Large intestine (tissue), 3 donors: ENCODE data around the gene SPATS2. TPM values are rescaled to one million over a fixed set of nuclear protein-coding genes. Genes with fewer than 3 reads are reported as not detected.

Source experiments
- DNase-seq, 2 donors: peaks; one replicate each; pipeline versions ENCODE4 v3.0.0 to v3.0.0-alpha.2; 2013
- H3K27ac ChIP-seq: one replicate; pipeline ENCODE4 v1.5.1; 2013; ENCODE audit warnings: low read length
- H3K27me3 ChIP-seq: 2 replicates; pipeline ENCODE4 v1.6.1; 2013; ENCODE audit warnings: low read length; ENCODE audit not compliant: control insufficient read depth, insufficient read depth
- H3K36me3 ChIP-seq: 2 replicates; pipeline ENCODE4 v1.6.1; 2013; ENCODE audit warnings: low read length; ENCODE audit not compliant: control insufficient read depth, insufficient read depth
- H3K4me1 ChIP-seq: one replicate; pipeline ENCODE4 v1.6.1; 2013; ENCODE audit warnings: low read length; ENCODE audit not compliant: control insufficient read depth, insufficient read depth
- H3K4me3 ChIP-seq: one replicate; pipeline ENCODE4 v1.5.1; 2013; ENCODE audit warnings: low read length
- H3K9me3 ChIP-seq: one replicate; pipeline ENCODE4 v1.6.1; 2013; ENCODE audit warnings: mild to moderate bottlenecking, low read depth, low read length, moderate library complexity; ENCODE audit not compliant: control insufficient read depth
- WGBS: methylation state at CpG from one replicate; pipeline ENCODE4 v1.1.5; 2013; ENCODE audit warnings: low lambda C conversion rate; ENCODE audit not compliant: insufficient coverage; 5-methylcytosine and 5-hydroxymethylcytosine counted together
- polyA plus RNA-seq: library from polyadenylated mRNA; unstranded; fragments of 120-200 nt; gene quantifications from one replicate; pipeline ENCODE4 v1.2.1, GENCODE V29; 2013

The SPATS2 gene
- polyA plus RNA-seq, 1 donor, result 22.7 TPM

- peak in 1 of 2 donors; percentile 32 for DNase-seq
- Histone ChIP-seq H3K27me3 (no peaks in the 10 kb centered on the region), H3K27ac (no peak overlapping the region), H3K9me3 (no peaks in the 10 kb centered on the region), H3K4me3 (no peak overlapping the region), H3K36me3 (no peaks in the 10 kb centered on the region), H3K4me1 (peaks cover 9% of the 10 kb centered on the region)
- 60% methylated on average over 1 of the region's 11 CpGs for whole genome bisulfite sequencing
These were observed 95.0 kb downstream of the SPATS2 start for GRCh38 chr12:49462083-49462744.

GRCh38 chr12:49465132-49465531 is 97.9 kb downstream of the SPATS2 start:
- peaks cover 9% of the 10 kb centered on the region for H3K4me1 ChIP-seq
- no peaks in the 10 kb centered on the region for H3K36me3 ChIP-seq
- H3K9me3 ChIP-seq, result no peaks in the 10 kb centered on the region
- H3K27ac ChIP-seq, result no peak overlapping the region
- 80% methylated on average over 1 of the region's 2 CpGs for WGBS
- H3K27me3 ChIP-seq, result no peaks in the 10 kb centered on the region
- H3K4me3 ChIP-seq, result no peak overlapping the region
- DNase-seq, result no peak

GRCh38 chr12:49470986-49471385 is 103.7 kb downstream of the SPATS2 start:
- H3K27me3 ChIP-seq, result no peaks in the 10 kb centered on the region
- peaks cover under 1% of the 10 kb centered on the region for H3K36me3 ChIP-seq
- no peaks in the 10 kb centered on the region for H3K9me3 ChIP-seq
- H3K4me3 ChIP-seq, result no peak overlapping the region
- DNase-seq, result no peak
- H3K4me1 ChIP-seq, result no peaks in the 10 kb centered on the region
- H3K27ac ChIP-seq, result no peak overlapping the region

- DNase-seq, result no peak
- H3K9me3 ChIP-seq, result no peaks in the 10 kb centered on the region
- H3K36me3 ChIP-seq, result peaks cover 5% of the 10 kb centered on the region
- no peak overlapping the region for H3K4me3 ChIP-seq
- no peak overlapping the region for H3K27ac ChIP-seq
- no peaks in the 10 kb centered on the region for H3K27me3 ChIP-seq
- no peaks in the 10 kb centered on the region for H3K4me1 ChIP-seq
- WGBS, result no CpG with 5 or more reads among the region's 1 CpG
These were observed 104.3 kb downstream of the SPATS2 start for GRCh38 chr12:49471557-49471956.

GRCh38 chr12:49476091-49476490 is 108.8 kb downstream of the SPATS2 start:
- no peak overlapping the region for H3K27ac ChIP-seq
- no peaks in the 10 kb centered on the region for H3K4me1 ChIP-seq
- H3K27me3 ChIP-seq, result no peaks in the 10 kb centered on the region
- no peaks in the 10 kb centered on the region for H3K9me3 ChIP-seq
- H3K36me3 ChIP-seq, result peaks cover 5% of the 10 kb centered on the region
- DNase-seq, result no peak
- WGBS, result 100% methylated on average over 1 of the region's 12 CpGs
- no peak overlapping the region for H3K4me3 ChIP-seq

GRCh38 chr12:49478949-49479664 is 111.8 kb downstream of the SPATS2 start:
- Histone ChIP-seq H3K4me1 (peaks cover 6% of the 10 kb centered on the region), H3K4me3 (no peak overlapping the region), H3K36me3 (peaks cover 5% of the 10 kb centered on the region), H3K27ac (no peak overlapping the region), H3K9me3 (no peaks in the 10 kb centered on the region), H3K27me3 (no peaks in the 10 kb centered on the region)
- WGBS, result no CpG with 5 or more reads among the region's 10 CpGs
- no peak for DNase-seq

- WGBS, result 60% methylated on average over 2 of the region's 6 CpGs
- Histone ChIP-seq H3K27me3 (no peaks in the 10 kb centered on the region), H3K9me3 (no peaks in the 10 kb centered on the region), H3K36me3 (no peaks in the 10 kb centered on the region), H3K4me3 (no peak overlapping the region), H3K4me1 (peaks cover 6% of the 10 kb centered on the region), H3K27ac (no peak overlapping the region)
- peak in 1 of 2 donors; percentile 14 for DNase-seq
These were observed 115.1 kb downstream of the SPATS2 start for GRCh38 chr12:49482095-49483051.

GRCh38 chr12:49483619-49484018 is 116.4 kb downstream of the SPATS2 start:
- no peak overlapping the region for H3K4me3 ChIP-seq
- no peak for DNase-seq
- H3K36me3 ChIP-seq, result no peaks in the 10 kb centered on the region
- H3K27ac ChIP-seq, result no peak overlapping the region
- H3K27me3 ChIP-seq, result no peaks in the 10 kb centered on the region
- H3K9me3 ChIP-seq, result no peaks in the 10 kb centered on the region
- 43% methylated on average over 1 of the region's 1 CpG for WGBS
- H3K4me1 ChIP-seq, result peaks cover 6% of the 10 kb centered on the region

- Histone ChIP-seq H3K27me3 (no peaks in the 10 kb centered on the region), H3K4me1 (no peaks in the 10 kb centered on the region), H3K4me3 (no peak overlapping the region), H3K27ac (no peak overlapping the region), H3K36me3 (peaks cover 2% of the 10 kb centered on the region), H3K9me3 (no peaks in the 10 kb centered on the region)
- no CpG with 5 or more reads among the region's 2 CpGs for WGBS
- no peak for DNase-seq
These were observed 120.3 kb downstream of the SPATS2 start for GRCh38 chr12:49487605-49488004.

GRCh38 chr12:49489154-49489553 is 121.9 kb downstream of the SPATS2 start:
- Histone ChIP-seq H3K4me3 (no peak overlapping the region), H3K27ac (no peak overlapping the region), H3K4me1 (no peaks in the 10 kb centered on the region), H3K9me3 (no peaks in the 10 kb centered on the region), H3K36me3 (peaks cover 2% of the 10 kb centered on the region), H3K27me3 (no peaks in the 10 kb centered on the region)
- DNase-seq, result no peak
- no CpG with 5 or more reads among the region's 3 CpGs for WGBS
